Thoracic aorta (tissue), 2 donors: Measurements from ENCODE around the gene LDLRAP1. TPM values are rescaled to one million over a fixed set of nuclear protein-coding genes. Genes with fewer than 3 reads are reported as not detected.

ENCODE experiments used
- ATAC-seq: fragments of 150-250 bp; one replicate; pipeline ENCODE4 v1.8.0; 2017; ENCODE audit warnings: low read depth; ENCODE audit not compliant: insufficient number of reproducible peaks, low FRiP score
- DNase-seq: peaks from one replicate; pipeline ENCODE4 v3.0.0-alpha.2; 2020; ENCODE audit warnings: low spot score
- H3K27ac ChIP-seq, 2 donors: fragments of 200-600 bp; sonication (generic); 1 replicate in 1 of 2; 2 replicates in 1 of 2; pipeline ENCODE4 v1.5.1; 2016; ENCODE audit warnings: mild to moderate bottlenecking in 2 of 2, moderate library complexity in 2 of 2
- H3K27me3 ChIP-seq: fragments of 200-600 bp; sonication (generic); replicated peaks from 2 replicates; pipeline ENCODE4 v1.6.0; 2016; ENCODE audit warnings: mild to moderate bottlenecking; ENCODE audit not compliant: insufficient read depth
- H3K36me3 ChIP-seq: fragments of 200-600 bp; sonication (generic); one replicate; pipeline ENCODE4 v1.5.1; 2016
- H3K4me1 ChIP-seq, 2 donors: fragments of 200-600 bp; sonication (generic); 1 replicate in 1 of 2; 2 replicates in 1 of 2; pipeline versions ENCODE4 v1.5.1 to v1.6.0; 2016; ENCODE audit warnings: low read depth in 2 of 2, mild to moderate bottlenecking in 1 of 2; ENCODE audit not compliant: control insufficient read depth in 1 of 2
- H3K4me3 ChIP-seq: fragments of 200-600 bp; sonication (generic); 2 replicates; pipeline ENCODE4 v1.5.1; 2016; ENCODE audit warnings: mild to moderate bottlenecking
- H3K9me3 ChIP-seq: fragments of 200-600 bp; sonication (generic); 2 replicates; pipeline ENCODE4 v1.5.1; 2016
- CTCF ChIP-seq: fragments of 200-600 bp; sonication (generic); IDR thresholded peaks from one replicate; pipeline ENCODE4 v1.5.1; 2019; ENCODE audit warnings: antibody characterized with exemption
- total RNA-seq, 2 donors: library from RNA; depleted of rRNA; stranded (reverse); fragments of >200 nt; gene quantifications; one replicate each; pipeline versions ENCODE4 v1.1.0 to v1.2.3, GENCODE V29; 2016

Gene LDLRAP1
- total RNA-seq, 2 donors from 2014 or later, result 35.2 to 55.2 TPM

DNA sequence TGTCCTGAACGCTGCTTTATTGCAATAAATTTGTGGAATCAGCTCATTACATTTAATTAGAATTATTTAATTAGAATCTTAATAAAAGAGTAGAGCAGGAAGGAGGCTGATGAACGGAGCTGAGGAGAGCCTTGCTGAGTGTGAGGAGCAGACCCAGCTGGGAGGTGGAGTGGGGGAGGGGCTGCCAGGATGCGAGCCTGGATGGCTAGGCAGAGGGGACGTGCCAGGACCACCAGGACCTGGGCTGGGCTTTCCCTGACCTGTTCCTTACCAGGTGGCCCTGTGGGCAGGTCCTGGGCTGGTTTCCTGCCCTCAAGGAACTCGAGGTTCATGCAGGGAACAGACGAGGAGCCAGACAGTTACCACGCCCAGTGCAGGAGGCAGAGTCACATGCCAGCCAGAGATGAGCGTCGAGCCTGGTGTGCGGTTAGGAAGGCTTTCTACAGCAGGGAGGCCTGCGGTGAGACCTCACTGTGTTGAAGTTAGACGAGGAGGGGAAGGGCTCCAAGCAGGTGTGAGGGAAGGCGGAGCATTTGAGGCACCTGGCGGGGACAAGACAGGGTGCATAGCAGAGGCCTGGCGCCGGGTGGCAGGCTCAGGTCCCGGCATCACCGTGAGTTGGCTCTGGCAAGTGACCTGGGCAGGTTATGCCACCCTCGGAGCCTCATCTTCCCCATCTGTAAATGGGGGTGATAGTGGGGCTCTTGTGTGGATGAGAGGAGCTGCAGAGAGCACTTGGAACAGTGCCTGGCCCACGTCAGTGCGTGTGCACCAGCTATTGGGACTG lies 33.9 kb downstream of the LDLRAP1 start:
- H3K36me3 ChIP-seq, result no peaks in the 10 kb centered on the region
- TF ChIP-seq CTCF, result no peak
- no peaks in the 10 kb centered on the region for H3K9me3 ChIP-seq
- no peak overlapping the region for H3K4me3 ChIP-seq
- no peak overlapping the region for H3K27ac ChIP-seq
- H3K4me1 ChIP-seq, result peaks cover 13 to 47% of the 10 kb centered on the region in 2 donors
- no peaks in the 10 kb centered on the region for H3K27me3 ChIP-seq
- ATAC-seq (no peak), DNase-seq (no peak)

GRCh38 chr1:25579292-25580252 lies 36.2 kb downstream of the LDLRAP1 start:
- DNase-seq, result no peak
- peak overlapping the region in 1 of 2 donors; percentile 32 for H3K27ac ChIP-seq
- H3K4me1 ChIP-seq, result peaks cover 10 to 43% of the 10 kb centered on the region in 2 donors
- no peaks in the 10 kb centered on the region for H3K27me3 ChIP-seq
- no peaks in the 10 kb centered on the region for H3K36me3 ChIP-seq
- H3K4me3 ChIP-seq, result no peak overlapping the region
- no peak for TF ChIP-seq CTCF
- no peaks in the 10 kb centered on the region for H3K9me3 ChIP-seq
- no peak for ATAC-seq

DNA sequence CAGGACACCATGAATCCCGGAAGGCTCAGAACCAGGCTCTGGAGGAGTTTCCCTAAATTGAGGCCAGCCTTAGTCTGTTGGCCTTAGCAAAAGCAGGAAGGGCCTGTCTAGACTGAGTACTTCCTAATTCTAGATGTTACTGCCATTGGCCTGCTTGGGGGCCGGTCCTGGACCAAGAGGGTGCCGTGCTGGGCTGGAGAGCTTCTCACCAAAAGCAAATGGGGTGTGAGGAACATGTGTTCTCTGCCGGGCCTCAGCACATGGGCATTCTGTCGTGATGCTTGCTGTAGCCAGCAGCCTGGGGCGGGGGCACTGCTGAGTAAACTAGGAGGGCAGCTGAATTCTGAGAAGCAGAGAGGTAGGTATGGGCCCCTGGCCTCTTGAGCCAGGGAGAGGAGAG lies 37.5 kb downstream of the LDLRAP1 start:
- Histone ChIP-seq H3K27me3 (no peaks in the 10 kb centered on the region), H3K36me3 (no peaks in the 10 kb centered on the region), H3K4me3 (no peak overlapping the region), H3K4me1 (peaks cover 10 to 48% of the 10 kb centered on the region in 2 donors), H3K9me3 (no peaks in the 10 kb centered on the region), H3K27ac (peak overlapping the region in 1 of 2 donors; percentile 23)
- DNase-seq (no peak), ATAC-seq (no peak)
- TF ChIP-seq CTCF, result no peak

- H3K27me3 ChIP-seq, result no peaks in the 10 kb centered on the region
- no peak for TF ChIP-seq CTCF
- H3K9me3 ChIP-seq, result no peaks in the 10 kb centered on the region
- H3K4me1 ChIP-seq, result peaks cover 10 to 54% of the 10 kb centered on the region in 2 donors
- no peak overlapping the region for H3K4me3 ChIP-seq
- ATAC-seq (no peak), DNase-seq (no peak)
- no peaks in the 10 kb centered on the region for H3K36me3 ChIP-seq
- peak overlapping the region in 1 of 2 donors; percentile 23 for H3K27ac ChIP-seq
Measured at GRCh38 chr1:25581764-25582163, 38.4 kb downstream of the LDLRAP1 start.
